Mammary microvascular endothelial cell (primary cell): Measurements from ENCODE around the gene CERS3. TPM values are rescaled to one million over a fixed set of nuclear protein-coding genes. Genes with fewer than 3 reads are reported as not detected.

Experiments
- total RNA-seq: library from RNA; depleted of rRNA; stranded (reverse); fragments of >200 nt; gene quantifications from 2 replicates; pipeline ENCODE4 v1.2.3, GENCODE V29; 2015

CERS3 gene
- total RNA-seq = not detected in 2 replicates

GRCh38 chr15:100528833-100529428 lies at the start of gene CERS3:
TSS of gene CERS3 (minus strand) at chr15:100528950. CDS start at chr15:100501849, 27,101 bp downstream.

Other genes with a start within 250 kb of the CERS3 start
- gene ADAMTS17, start 187.0 kb downstream of the CERS3 start, total RNA-seq = 0.10 TPM in 1 of 2 replicates, not detected in the other
- 10.4 and 11.8 TPM in 2 replicates for gene LINS1, start 73.2 kb upstream of the CERS3 start, total RNA-seq
- gene ASB7, start 73.6 kb upstream of the CERS3 start, total RNA-seq = 7.3 and 8.7 TPM in 2 replicates